Measurements from ENCODE around the gene KIF7.

GRCh38 chr15:89649013-89649625 is 6.1 kb downstream of the KIF7 start:
- no peak for TF ChIP-seq POLR2A (IDR thresholded peaks at IDR 0.05; ENCODE audit: low read length)
- TF ChIP-seq GATA1 (IDR thresholded peaks at IDR 0.05; ENCODE audit: low read depth, low read length): no peak

Data from erythroblast (primary cell).